Measurements from ENCODE around the gene HPSE2. TPM values are rescaled to one million over a fixed set of nuclear protein-coding genes. Genes with fewer than 3 reads are reported as not detected.
A peak's percentile ranks its signal among the peaks of the same experiment; 100 is the strongest.

The HPSE2 gene
- polyA plus RNA-seq, 1 of the 3 experiments (the other 2 are of a cell fraction): not detected

DNA sequence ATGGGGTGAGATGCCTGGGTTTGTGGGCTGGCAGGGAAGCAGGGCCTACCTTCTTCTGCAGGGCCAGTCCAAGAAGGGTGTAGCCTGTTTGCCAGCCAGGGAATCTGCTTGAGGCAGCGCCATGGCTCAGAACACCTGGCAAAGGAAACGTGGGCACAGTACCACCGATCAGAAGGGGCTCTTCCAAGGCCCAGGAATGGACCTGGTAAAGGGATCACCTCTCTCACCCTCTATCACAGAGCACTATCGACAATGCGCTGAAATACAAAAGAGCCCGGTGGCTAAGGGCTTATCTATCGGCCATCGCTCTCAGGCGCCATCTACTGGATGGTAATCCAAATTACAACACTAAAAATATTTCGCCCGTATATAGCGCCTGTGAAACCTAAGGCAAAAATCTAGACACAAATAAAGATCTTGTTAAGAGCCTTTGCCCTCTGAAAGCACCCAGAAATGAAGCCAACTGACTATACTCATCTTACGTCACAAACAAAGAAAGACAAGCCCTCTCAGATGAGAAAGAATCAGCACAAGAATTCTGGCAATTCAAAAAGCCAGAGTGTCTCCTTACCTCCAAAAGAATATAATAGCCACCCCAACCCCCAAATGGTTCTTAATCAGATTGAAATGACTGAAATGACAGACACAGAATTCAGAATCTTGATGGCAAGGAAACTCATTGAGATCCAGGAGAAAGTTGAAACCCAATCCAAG, 571.2 kb downstream of the HPSE2 start:
- Histone ChIP-seq H2AFZ (ENCODE audit: low read depth) (no peak overlapping the region), H4K20me1 (ENCODE audit: insufficient read depth) (no peaks in the 10 kb centered on the region), H3K9ac (no peak overlapping the region), H3K4me2 (no peak overlapping the region), H3F3A (replicated peaks; ENCODE audit: insufficient read depth) (no peaks in the 10 kb centered on the region), H3K27me3 (ENCODE audit: insufficient read depth) (no peaks in the 10 kb centered on the region), H3K4me3 (ENCODE audit: low read depth in 2 of 2, low read length in 1 of 2) (no peak overlapping the region), H3K9me3 (no peaks in the 10 kb centered on the region), H3K4me1 (ENCODE audit: control insufficient read depth in 1 of 2, insufficient read depth in 2 of 2, low read depth in 1 of 2, low read length in 1 of 2) (no peaks in the 10 kb centered on the region), H3K27ac (ENCODE audit: low read depth in 2 of 2, low read length in 1 of 2) (no peak overlapping the region), H3K36me3 (replicated peaks in 1 of 2; ENCODE audit: control insufficient read depth in 1 of 2, insufficient read depth in 2 of 2, low read length in 1 of 2) (no peaks in the 10 kb centered on the region), H3K9me2 (no peaks in the 10 kb centered on the region; the same call in 1 of the 2 replicates), H3K79me2 (ENCODE audit: insufficient read depth) (no peaks in the 10 kb centered on the region)
- DNase-seq: peak; percentile 20
- CTCF ChIA-PET: interaction anchor here (1.2 to 2.4 kb wide), 2 partner anchors 197 kb away, joined by 3 to 8 read pairs; no protein-coding TSS in a partner anchor
- 22% methylated on average over 10 of the region's 13 CpGs for WGBS (ENCODE audit: low lambda C conversion rate)
- no peak for TF ChIP-seq TCF12 (IDR thresholded peaks at IDR 0.05)
- TF ChIP-seq NRF1 (IDR thresholded peaks at IDR 0.05; ENCODE audit: low read depth, low read length): no peak
- no peak for TF ChIP-seq FOXJ3 (CRISPR knock-in tag; IDR thresholded peaks at IDR 0.05)
- no peak for TF ChIP-seq FOSL2 (IDR thresholded peaks at IDR 0.05; ENCODE audit: borderline replicate concordance, low read depth)
- TF ChIP-seq JUND (IDR thresholded peaks at IDR 0.05): no peak
- TF ChIP-seq CTCF (IDR thresholded peaks at IDR 0.05): peak; percentile 67
- peak; percentile 50 for TF ChIP-seq RAD21 (IDR thresholded peaks at IDR 0.05; ENCODE audit: low read length)
- peak; percentile 43 for TF ChIP-seq SMC3 (IDR thresholded peaks at IDR 0.05; ENCODE audit: low read depth, low read length)
- no peak for TF ChIP-seq GABPA (IDR thresholded peaks at IDR 0.05; ENCODE audit: low read depth)
- TF ChIP-seq, protein P1, sequence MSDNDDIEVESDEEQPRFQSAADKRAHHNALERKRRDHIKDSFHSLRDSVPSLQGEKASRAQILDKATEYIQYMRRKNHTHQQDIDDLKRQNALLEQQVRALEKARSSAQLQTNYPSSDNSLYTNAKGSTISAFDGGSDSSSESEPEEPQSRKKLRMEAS (IDR thresholded peaks at IDR 0.05; ENCODE audit: low read depth): no peak
- POLR2A ChIA-PET: no interaction called here

DNA sequence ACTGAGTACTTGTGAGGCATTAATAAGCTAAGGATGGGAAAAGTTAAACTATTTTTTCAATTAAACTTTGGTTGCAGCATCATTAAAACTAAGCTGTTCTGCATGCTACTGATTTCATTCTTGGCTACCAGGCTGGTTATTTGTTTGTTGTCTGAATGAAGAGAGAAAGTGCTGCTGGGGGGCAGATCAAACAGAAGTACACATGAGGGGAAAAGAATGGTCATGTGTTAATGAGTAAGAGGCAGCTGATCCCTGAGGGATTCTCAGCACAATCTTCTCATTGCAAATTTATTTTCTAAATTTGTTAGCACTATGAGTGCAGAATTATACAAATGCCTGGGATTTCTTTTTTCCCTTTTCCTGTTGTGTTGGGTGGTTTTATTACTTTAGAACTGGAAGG, 575.7 kb downstream of the HPSE2 start:
- H2AFZ ChIP-seq (ENCODE audit: low read depth): no peak overlapping the region
- TF ChIP-seq SIN3A (IDR thresholded peaks at IDR 0.05; ENCODE audit: borderline replicate concordance, low read depth, low read length) (no peak), NRF1 (IDR thresholded peaks at IDR 0.05; ENCODE audit: low read depth, low read length) (no peak), SMC3 (IDR thresholded peaks at IDR 0.05; ENCODE audit: low read depth, low read length) (no peak), JUND (IDR thresholded peaks at IDR 0.05) (no peak), FOXM1 (IDR thresholded peaks at IDR 0.05; ENCODE audit: low read depth) (no peak), FOSL2 (IDR thresholded peaks at IDR 0.05; ENCODE audit: borderline replicate concordance, low read depth) (no peak), TAF1 (IDR thresholded peaks at IDR 0.05; ENCODE audit: borderline replicate concordance, low read depth, low read length) (no peak), MXI1 (IDR thresholded peaks at IDR 0.05; ENCODE audit: low read depth, low read length) (no peak), RCOR1 (IDR thresholded peaks at IDR 0.05; ENCODE audit: low read length) (no peak), MEF2A (IDR thresholded peaks at IDR 0.05; ENCODE audit: borderline replicate concordance, low read depth) (no peak), FOXJ3 (CRISPR knock-in tag; IDR thresholded peaks at IDR 0.05) (no peak), EP300 (IDR thresholded peaks at IDR 0.05; ENCODE audit: borderline replicate concordance in 1 of 2, low read depth in 1 of 2, low read length in 1 of 2) (no peak)
- TF ChIP-seq, protein P1 (IDR thresholded peaks at IDR 0.05; ENCODE audit: low read depth): no peak
- no peak overlapping the region for H3K9ac ChIP-seq
- H3K79me2 ChIP-seq (ENCODE audit: insufficient read depth): no peaks in the 10 kb centered on the region
- H3K9me3 ChIP-seq: no peaks in the 10 kb centered on the region
- ChIA-PET POLR2A (no interaction called here), CTCF (interaction anchor here (0.6 kb wide), 1 partner anchor 1335 kb away, joined by 3 read pairs; no protein-coding TSS in a partner anchor)
- no peaks in the 10 kb centered on the region for H4K20me1 ChIP-seq (ENCODE audit: insufficient read depth)
- H3K27ac ChIP-seq (ENCODE audit: low read depth in 2 of 2, low read length in 1 of 2): no peak overlapping the region
- no peaks in the 10 kb centered on the region for H3K27me3 ChIP-seq (ENCODE audit: insufficient read depth)
- H3F3A ChIP-seq (replicated peaks; ENCODE audit: insufficient read depth): no peaks in the 10 kb centered on the region
- DNase-seq: no peak
- H3K9me2 ChIP-seq: no peaks in the 10 kb centered on the region
- H3K4me2 ChIP-seq: no peak overlapping the region
- no peak overlapping the region for H3K4me3 ChIP-seq (ENCODE audit: low read depth in 2 of 2, low read length in 1 of 2)
- H3K36me3 ChIP-seq (replicated peaks in 1 of 2; ENCODE audit: control insufficient read depth in 1 of 2, insufficient read depth in 2 of 2, low read length in 1 of 2): no peaks in the 10 kb centered on the region
- H3K4me1 ChIP-seq (ENCODE audit: control insufficient read depth in 1 of 2, insufficient read depth in 2 of 2, low read depth in 1 of 2, low read length in 1 of 2): no peaks in the 10 kb centered on the region

All from SK-N-SH (cell line).